GM23338 (cell line): ENCODE data around the gene COL4A3. TPM values are rescaled to one million over a fixed set of nuclear protein-coding genes. Genes with fewer than 3 reads are reported as not detected.

Source experiments
- ATAC-seq: fragments of 200-7000 bp; cut with Tn5 transposase; 3 replicates; pipeline ENCODE4 v1.9.1; 2020
- DNase-seq: peaks from one replicate; pipeline ENCODE4 v3.0.0-alpha.2; 2015; ENCODE audit warnings: low spot score
- H2AFZ ChIP-seq: fragments of 200-600 bp; sonication (generic); 2 replicates; pipeline ENCODE4 v1.8.0; 2016; ENCODE audit warnings: antibody characterized with exemption, mild to moderate bottlenecking, moderate library complexity
- H3F3A ChIP-seq: fragments of 200-600 bp; sonication (generic); replicated peaks from 2 replicates; pipeline ENCODE4 v1.8.0; 2017; ENCODE audit warnings: antibody characterized with exemption, mixed run types, low read depth
- H3K27ac ChIP-seq: fragments of 200-600 bp; sonication (generic); 2 replicates; pipeline ENCODE4 v1.6.1; 2016; ENCODE audit warnings: low read depth
- H3K27me3 ChIP-seq: fragments of 200-600 bp; sonication (generic); 2 replicates; pipeline ENCODE4 v1.8.0; 2016; ENCODE audit warnings: mild to moderate bottlenecking, mixed run types, moderate library complexity; ENCODE audit not compliant: insufficient read depth
- H3K36me3 ChIP-seq: fragments of 200-600 bp; sonication (generic); 2 replicates; pipeline ENCODE4 v1.8.0; 2016; ENCODE audit warnings: mild to moderate bottlenecking; ENCODE audit not compliant: insufficient read depth
- H3K4me1 ChIP-seq: fragments of 200-600 bp; sonication (generic); 2 replicates; pipeline ENCODE4 v1.8.0; 2016; ENCODE audit warnings: mild to moderate bottlenecking, moderate library complexity; ENCODE audit not compliant: insufficient read depth
- H3K4me2 ChIP-seq: fragments of 200-600 bp; sonication (generic); 2 replicates; pipeline ENCODE4 v1.7.1; 2017; ENCODE audit warnings: mixed run types
- H3K4me3 ChIP-seq: fragments of 200-600 bp; sonication (generic); 2 replicates; pipeline ENCODE4 v1.6.1; 2016; ENCODE audit warnings: mixed run types
- H3K79me2 ChIP-seq: fragments of 200-600 bp; sonication (generic); replicated peaks from 2 replicates; pipeline ENCODE4 v1.8.0; 2017; ENCODE audit warnings: mild to moderate bottlenecking; ENCODE audit not compliant: insufficient read depth
- H3K9me2 ChIP-seq: fragments of 200-600 bp; sonication (generic); 2 replicates; pipeline ENCODE4 v1.8.0; 2017; ENCODE audit not compliant: insufficient read depth
- H4K20me1 ChIP-seq: fragments of 200-600 bp; sonication (generic); replicated peaks from 2 replicates; pipeline ENCODE4 v1.8.0; 2017; ENCODE audit warnings: mild to moderate bottlenecking; ENCODE audit not compliant: insufficient read depth
- H3K27ac Mint-ChIP-seq: 2 replicates; pipeline ENCODE4 v1.8.0; 2020; ENCODE audit warnings: inconsistent platforms, mild to moderate bottlenecking, moderate library complexity, mixed read lengths
- H3K27me3 Mint-ChIP-seq: 3 replicates; pipeline ENCODE4 v1.8.0; 2022; ENCODE audit warnings: low read depth, mild to moderate bottlenecking, moderate library complexity, mixed read lengths, inconsistent platforms; ENCODE audit not compliant: insufficient read depth, poor library complexity
- H3K36me3 Mint-ChIP-seq: 3 replicates; pipeline ENCODE4 v1.8.0; 2021; ENCODE audit warnings: low read depth, mild to moderate bottlenecking, inconsistent platforms, moderate library complexity, mixed read lengths
- H3K4me1 Mint-ChIP-seq: 3 replicates; pipeline ENCODE4 v1.8.0; 2020; ENCODE audit warnings: mild to moderate bottlenecking, inconsistent platforms, mixed read lengths
- H3K4me3 Mint-ChIP-seq: 3 replicates; pipeline ENCODE4 v1.8.0; 2021; ENCODE audit warnings: moderate library complexity, mild to moderate bottlenecking, inconsistent platforms, mixed read lengths
- H3K9me3 Mint-ChIP-seq: 3 replicates; pipeline ENCODE4 v1.8.0; 2020; ENCODE audit warnings: moderate library complexity, mild to moderate bottlenecking, inconsistent platforms, mixed read lengths
- CREB1 ChIP-seq: fragments of 250-450 bp; sonication (Bioruptor Pico); IDR thresholded peaks from 2 replicates; pipeline ENCODE4 v1.5.0; 2020; ENCODE audit warnings: low read depth, mild to moderate bottlenecking, moderate library complexity
- EZH2 ChIP-seq: fragments of 200-600 bp; sonication (generic); IDR thresholded peaks from one replicate; pipeline ENCODE4 v1.8.0; 2017; ENCODE audit warnings: antibody characterized with exemption, mild to moderate bottlenecking, low read depth; ENCODE audit not compliant: unreplicated experiment
- EZH2phosphoT487 ChIP-seq: fragments of 200-600 bp; sonication (generic); IDR thresholded peaks from one replicate; pipeline ENCODE4 v1.8.1; 2018; ENCODE audit warnings: antibody characterized with exemption; ENCODE audit not compliant: unreplicated experiment
- JUNB ChIP-seq: IDR thresholded peaks from one replicate; pipeline ENCODE4 v1.6.1; 2016; ENCODE audit warnings: antibody characterized with exemption; ENCODE audit not compliant: unreplicated experiment
- NANOG ChIP-seq: IDR thresholded peaks from 2 replicates; pipeline ENCODE4 v1.6.1; 2016; ENCODE audit warnings: antibody characterized with exemption, borderline replicate concordance
- POLR2AphosphoS5 ChIP-seq: IDR thresholded peaks from 2 replicates; pipeline ENCODE4 v1.6.1; 2016; ENCODE audit warnings: antibody characterized with exemption, low read depth
- STAT1 ChIP-seq: IDR thresholded peaks from one replicate; pipeline ENCODE4 v1.6.1; 2016; ENCODE audit warnings: antibody characterized with exemption; ENCODE audit not compliant: unreplicated experiment
- ZNF114 ChIP-seq: fragments of 250-450 bp; sonication (Bioruptor Pico); IDR thresholded peaks from 2 replicates; pipeline ENCODE4 v1.5.0; 2020; ENCODE audit warnings: mild to moderate bottlenecking, moderate library complexity
- ZNF331 ChIP-seq: fragments of 250-450 bp; sonication (Bioruptor Pico); IDR thresholded peaks from 2 replicates; pipeline ENCODE4 v1.5.0; 2020; ENCODE audit warnings: low read depth, mild to moderate bottlenecking, moderate library complexity
- polyA plus RNA-seq: library from polyadenylated mRNA; unstranded; fragments of >200 nt; fragmentation: Nextera tagmentation; extraction: Ambion mirVana; gene quantifications from 2 replicates; pipeline ENCODE4 v1.2.1, GENCODE V29; 2016
- total RNA-seq: library from RNA; depleted of rRNA; stranded (reverse); fragments of >200 nt; shearing (Covaris generic); gene quantifications from 2 replicates; pipeline ENCODE4 v1.2.3, GENCODE V29; 2014
- TF ChIP-seq, protein P1 (sequence below), 2 experiments: fragments of 200-600 bp in 1 of 2; sonication (generic) in 1 of 2; conservative IDR thresholded peaks; 2 replicates each; pipeline versions ENCODE4 v1.5.1 to v1.6.1; 2016 to 2017; ENCODE audit warnings: antibody characterized with exemption in 2 of 2, low read depth in 2 of 2, mild to moderate bottlenecking in 2 of 2, moderate library complexity in 1 of 2
- TF ChIP-seq, protein P2 (sequence below): IDR thresholded peaks from 2 replicates; pipeline ENCODE4 v1.6.1; 2016; ENCODE audit warnings: antibody characterized with exemption
- TF ChIP-seq, protein P3 (sequence below): IDR thresholded peaks from one replicate; pipeline ENCODE4 v1.6.1; 2018; ENCODE audit warnings: antibody characterized with exemption; ENCODE audit not compliant: unreplicated experiment

Gene COL4A3
- total and polyA plus RNA-seq, 2 experiments from 2014 or later, result 1.1 to 3.5 TPM

DNA sequence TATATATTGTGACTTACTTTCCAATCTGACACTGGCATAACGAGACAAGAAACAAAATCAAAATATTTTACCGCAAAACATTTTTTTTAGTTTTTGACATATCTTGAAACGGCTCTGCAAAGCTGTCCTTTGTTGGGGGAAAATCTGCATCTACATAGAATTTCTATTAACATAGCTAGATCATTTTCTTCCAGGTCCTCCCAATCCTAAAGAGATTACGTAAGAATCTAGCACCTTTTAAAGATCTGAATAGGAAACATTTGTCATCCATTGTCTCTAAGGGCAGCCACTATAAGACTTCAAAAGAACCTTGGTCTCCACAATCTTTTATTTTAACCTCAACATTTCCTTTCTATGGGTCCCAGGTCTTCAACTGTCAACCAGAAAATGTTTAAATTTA, 159.4 kb downstream of the COL4A3 start:
- H3K9me2 ChIP-seq, result 0 out of 2 replicates have a peak, but pooled peaks cover 2% of the 10 kb centered on the region
- H3K27ac ChIP-seq, result no peak overlapping the region
- H3K4me3 ChIP-seq, result no peak overlapping the region
- H3K4me1 ChIP-seq, result peaks cover 15% of the 10 kb centered on the region
- peaks cover 45% of the 10 kb centered on the region for H3K9me3 Mint-ChIP-seq
- H3K27me3 ChIP-seq, result no peaks in the 10 kb centered on the region
- DNase-seq (no peak), ATAC-seq (no peak)
- peaks cover 10% of the 10 kb centered on the region; the same call in 1 of the 2 replicates for H3K36me3 ChIP-seq
- H3K4me3 Mint-ChIP-seq, result peak overlapping the region; percentile 89; the same call in 2 of the 3 replicates
- TF ChIP-seq, protein P1, sequence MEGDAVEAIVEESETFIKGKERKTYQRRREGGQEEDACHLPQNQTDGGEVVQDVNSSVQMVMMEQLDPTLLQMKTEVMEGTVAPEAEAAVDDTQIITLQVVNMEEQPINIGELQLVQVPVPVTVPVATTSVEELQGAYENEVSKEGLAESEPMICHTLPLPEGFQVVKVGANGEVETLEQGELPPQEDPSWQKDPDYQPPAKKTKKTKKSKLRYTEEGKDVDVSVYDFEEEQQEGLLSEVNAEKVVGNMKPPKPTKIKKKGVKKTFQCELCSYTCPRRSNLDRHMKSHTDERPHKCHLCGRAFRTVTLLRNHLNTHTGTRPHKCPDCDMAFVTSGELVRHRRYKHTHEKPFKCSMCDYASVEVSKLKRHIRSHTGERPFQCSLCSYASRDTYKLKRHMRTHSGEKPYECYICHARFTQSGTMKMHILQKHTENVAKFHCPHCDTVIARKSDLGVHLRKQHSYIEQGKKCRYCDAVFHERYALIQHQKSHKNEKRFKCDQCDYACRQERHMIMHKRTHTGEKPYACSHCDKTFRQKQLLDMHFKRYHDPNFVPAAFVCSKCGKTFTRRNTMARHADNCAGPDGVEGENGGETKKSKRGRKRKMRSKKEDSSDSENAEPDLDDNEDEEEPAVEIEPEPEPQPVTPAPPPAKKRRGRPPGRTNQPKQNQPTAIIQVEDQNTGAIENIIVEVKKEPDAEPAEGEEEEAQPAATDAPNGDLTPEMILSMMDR (conservative IDR thresholded peaks at IDR 0.05; ENCODE audit: low read depth in 2 of 2), result no peak
- no peak for TF ChIP-seq EZH2phosphoT487
- no peak overlapping the region for H2AFZ ChIP-seq
- no peaks in the 10 kb centered on the region; the same call in 1 of the 2 replicates for H3F3A ChIP-seq
- 0 out of 2 replicates have a peak overlapping the region, but pooled peaks have one; percentile 89 for H3K4me2 ChIP-seq
- peaks cover 42% of the 10 kb centered on the region for H3K36me3 Mint-ChIP-seq
- peaks cover 6% of the 10 kb centered on the region for H3K27me3 Mint-ChIP-seq
- H4K20me1 ChIP-seq, result no peaks in the 10 kb centered on the region
- peaks cover 19% of the 10 kb centered on the region; the same call in 2 of the 3 replicates for H3K4me1 Mint-ChIP-seq
- no peak overlapping the region for H3K27ac Mint-ChIP-seq
- H3K79me2 ChIP-seq, result peaks cover 34% of the 10 kb centered on the region

DNA sequence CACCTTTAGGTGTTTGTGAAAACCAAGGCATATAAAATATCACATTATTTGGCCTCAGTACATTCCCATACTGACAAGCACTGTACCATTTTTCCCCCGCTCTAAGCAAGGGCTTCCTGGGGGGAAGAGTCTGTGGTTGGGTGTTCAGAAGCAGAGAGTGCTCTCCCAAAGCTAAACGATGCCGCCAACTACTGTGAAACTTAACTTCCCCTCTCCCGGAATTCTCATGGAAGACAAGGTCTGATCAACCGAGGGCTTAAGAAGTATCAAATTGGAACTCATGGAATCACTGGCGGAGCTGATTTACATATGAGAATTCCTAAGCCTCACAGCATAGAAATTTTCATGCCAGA, 160.2 kb downstream of the COL4A3 start:
- peak; percentile 48 for DNase-seq
- Histone ChIP-seq H3K4me1 (peaks cover 23% of the 10 kb centered on the region), H3K4me2 (peak overlapping the region; percentile 89), H3K27me3 (no peaks in the 10 kb centered on the region), H3K79me2 (peaks cover 42% of the 10 kb centered on the region), H3K4me3 (peak overlapping the region; percentile 87), H3K36me3 (peaks cover 10% of the 10 kb centered on the region; the same call in 1 of the 2 replicates), H3K27ac (peak overlapping the region; percentile 22), H2AFZ (peak overlapping the region; percentile 47; the same call in 1 of the 2 replicates), H4K20me1 (no peaks in the 10 kb centered on the region), H3F3A (no peaks in the 10 kb centered on the region; the same call in 1 of the 2 replicates), H3K9me2 (0 out of 2 replicates have a peak, but pooled peaks cover 2% of the 10 kb centered on the region)
- ATAC-seq, result peak; percentile 17
- Mint-ChIP-seq H3K4me3 (peak overlapping the region; percentile 89), H3K27me3 (peaks cover 6% of the 10 kb centered on the region), H3K4me1 (peaks cover 25% of the 10 kb centered on the region; the same call in 2 of the 3 replicates), H3K36me3 (peaks cover 40% of the 10 kb centered on the region), H3K9me3 (peaks cover 43% of the 10 kb centered on the region), H3K27ac (peak overlapping the region; percentile 95)
- TF ChIP-seq STAT1, result no peak
- TF ChIP-seq NANOG, result no peak
- TF ChIP-seq EZH2phosphoT487, result no peak
- no peak for TF ChIP-seq ZNF331 (CRISPR knock-in tag)
- no peak for TF ChIP-seq JUNB
- TF ChIP-seq EZH2, result no peak
- TF ChIP-seq, protein P1 (conservative IDR thresholded peaks at IDR 0.05; ENCODE audit: low read depth in 2 of 2), result no peak
- TF ChIP-seq POLR2AphosphoS5, result no peak
- TF ChIP-seq ZNF114 (CRISPR knock-in tag), result no peak
- TF ChIP-seq, protein P2, sequence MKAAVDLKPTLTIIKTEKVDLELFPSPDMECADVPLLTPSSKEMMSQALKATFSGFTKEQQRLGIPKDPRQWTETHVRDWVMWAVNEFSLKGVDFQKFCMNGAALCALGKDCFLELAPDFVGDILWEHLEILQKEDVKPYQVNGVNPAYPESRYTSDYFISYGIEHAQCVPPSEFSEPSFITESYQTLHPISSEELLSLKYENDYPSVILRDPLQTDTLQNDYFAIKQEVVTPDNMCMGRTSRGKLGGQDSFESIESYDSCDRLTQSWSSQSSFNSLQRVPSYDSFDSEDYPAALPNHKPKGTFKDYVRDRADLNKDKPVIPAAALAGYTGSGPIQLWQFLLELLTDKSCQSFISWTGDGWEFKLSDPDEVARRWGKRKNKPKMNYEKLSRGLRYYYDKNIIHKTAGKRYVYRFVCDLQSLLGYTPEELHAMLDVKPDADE, result no peak
- TF ChIP-seq CREB1 (CRISPR knock-in tag), result no peak
- TF ChIP-seq, protein P3, sequence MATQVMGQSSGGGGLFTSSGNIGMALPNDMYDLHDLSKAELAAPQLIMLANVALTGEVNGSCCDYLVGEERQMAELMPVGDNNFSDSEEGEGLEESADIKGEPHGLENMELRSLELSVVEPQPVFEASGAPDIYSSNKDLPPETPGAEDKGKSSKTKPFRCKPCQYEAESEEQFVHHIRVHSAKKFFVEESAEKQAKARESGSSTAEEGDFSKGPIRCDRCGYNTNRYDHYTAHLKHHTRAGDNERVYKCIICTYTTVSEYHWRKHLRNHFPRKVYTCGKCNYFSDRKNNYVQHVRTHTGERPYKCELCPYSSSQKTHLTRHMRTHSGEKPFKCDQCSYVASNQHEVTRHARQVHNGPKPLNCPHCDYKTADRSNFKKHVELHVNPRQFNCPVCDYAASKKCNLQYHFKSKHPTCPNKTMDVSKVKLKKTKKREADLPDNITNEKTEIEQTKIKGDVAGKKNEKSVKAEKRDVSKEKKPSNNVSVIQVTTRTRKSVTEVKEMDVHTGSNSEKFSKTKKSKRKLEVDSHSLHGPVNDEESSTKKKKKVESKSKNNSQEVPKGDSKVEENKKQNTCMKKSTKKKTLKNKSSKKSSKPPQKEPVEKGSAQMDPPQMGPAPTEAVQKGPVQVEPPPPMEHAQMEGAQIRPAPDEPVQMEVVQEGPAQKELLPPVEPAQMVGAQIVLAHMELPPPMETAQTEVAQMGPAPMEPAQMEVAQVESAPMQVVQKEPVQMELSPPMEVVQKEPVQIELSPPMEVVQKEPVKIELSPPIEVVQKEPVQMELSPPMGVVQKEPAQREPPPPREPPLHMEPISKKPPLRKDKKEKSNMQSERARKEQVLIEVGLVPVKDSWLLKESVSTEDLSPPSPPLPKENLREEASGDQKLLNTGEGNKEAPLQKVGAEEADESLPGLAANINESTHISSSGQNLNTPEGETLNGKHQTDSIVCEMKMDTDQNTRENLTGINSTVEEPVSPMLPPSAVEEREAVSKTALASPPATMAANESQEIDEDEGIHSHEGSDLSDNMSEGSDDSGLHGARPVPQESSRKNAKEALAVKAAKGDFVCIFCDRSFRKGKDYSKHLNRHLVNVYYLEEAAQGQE, result no peak
